ENCODE measurements around the gene HOXC6.
A peak's percentile ranks its signal among the peaks of the same experiment; 100 is the strongest.

HOXC6 gene

GRCh38 chr12:54018468-54018984, 9.7 kb upstream of the HOXC6 start:
- ATAC-seq, result no peak
- TF ChIP-seq ZFP30 (CRISPR knock-in tag; IDR thresholded peaks at IDR 0.05) (no peak), CSDC2 (CRISPR knock-in tag; IDR thresholded peaks at IDR 0.05) (no peak), ZNF8 (CRISPR knock-in tag; IDR thresholded peaks at IDR 0.05) (no peak), CSRNP3 (CRISPR knock-in tag; IDR thresholded peaks at IDR 0.05) (0 out of 2 replicates have a peak, but pooled peaks have one; percentile 3), ZFP3 (CRISPR knock-in tag; IDR thresholded peaks at IDR 0.05) (no peak), RARB (CRISPR knock-in tag; IDR thresholded peaks at IDR 0.05) (no peak)

DNA sequence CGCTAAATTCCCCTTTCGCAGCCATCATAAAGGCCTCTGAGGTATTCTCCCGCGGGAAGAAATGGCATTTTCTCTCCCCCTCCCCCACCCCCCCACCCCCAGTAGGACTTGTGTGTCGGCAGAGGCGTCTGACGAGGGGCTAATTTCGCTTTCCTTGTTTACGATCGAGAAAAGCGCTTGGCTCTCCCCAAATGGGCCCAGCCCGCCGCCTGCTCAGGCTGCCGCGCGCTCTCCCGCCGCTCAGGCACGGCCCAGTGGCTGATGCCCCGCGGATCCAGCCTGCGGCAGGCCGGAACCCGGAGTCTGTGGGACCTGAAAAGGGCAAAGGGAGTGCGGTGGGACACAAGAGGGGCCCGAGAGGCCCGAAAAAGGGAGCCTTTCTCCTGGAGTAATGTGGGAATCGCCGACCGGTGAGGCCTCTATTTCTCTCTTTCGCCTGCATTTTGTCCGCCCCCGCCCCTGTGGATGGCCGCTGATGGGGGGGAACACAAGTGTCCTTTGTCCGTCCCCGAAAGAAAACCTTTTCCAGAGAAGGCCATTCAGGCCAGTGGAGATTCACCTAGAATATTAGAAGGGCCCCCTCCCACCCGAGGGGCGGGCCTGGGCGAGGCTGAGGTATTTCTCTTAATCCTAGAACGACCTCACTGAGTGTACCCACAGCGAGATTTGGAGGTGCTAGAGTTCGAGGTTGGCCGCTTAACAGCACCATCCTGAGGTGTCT, 9.0 kb upstream of the HOXC6 start:
- no peak for ATAC-seq
- TF ChIP-seq CSRNP3 (CRISPR knock-in tag; IDR thresholded peaks at IDR 0.05) (no peak), ZFP3 (CRISPR knock-in tag; IDR thresholded peaks at IDR 0.05) (no peak), ZNF565 (CRISPR knock-in tag; conservative IDR thresholded peaks at IDR 0.05; ENCODE audit: low read depth) (no peak), CREB5 (CRISPR knock-in tag; IDR thresholded peaks at IDR 0.05; ENCODE audit: low read depth) (no peak), TOX (CRISPR knock-in tag; IDR thresholded peaks at IDR 0.05; ENCODE audit: borderline replicate concordance) (no peak), ESRRG (CRISPR knock-in tag; IDR thresholded peaks at IDR 0.05) (no peak), SNAI2 (CRISPR knock-in tag; IDR thresholded peaks at IDR 0.05) (no peak), CSDC2 (CRISPR knock-in tag; IDR thresholded peaks at IDR 0.05) (no peak), TSHZ2 (CRISPR knock-in tag; IDR thresholded peaks at IDR 0.05) (no peak), ARNTL (CRISPR knock-in tag; IDR thresholded peaks at IDR 0.05; ENCODE audit: borderline replicate concordance, low read depth) (no peak), ZC3H10 (CRISPR knock-in tag; IDR thresholded peaks at IDR 0.05) (no peak), GLIS3 (CRISPR knock-in tag; IDR thresholded peaks at IDR 0.05) (no peak), OSR1 (CRISPR knock-in tag; IDR thresholded peaks at IDR 0.05) (no peak), ZNF8 (CRISPR knock-in tag; IDR thresholded peaks at IDR 0.05) (no peak), ZNF70 (CRISPR knock-in tag; IDR thresholded peaks at IDR 0.05) (no peak), PPARA (CRISPR knock-in tag; IDR thresholded peaks at IDR 0.05; ENCODE audit: borderline replicate concordance) (no peak), ZFP30 (CRISPR knock-in tag; IDR thresholded peaks at IDR 0.05) (no peak), RARB (CRISPR knock-in tag; IDR thresholded peaks at IDR 0.05) (no peak)
- TF ChIP-seq, protein P1, sequence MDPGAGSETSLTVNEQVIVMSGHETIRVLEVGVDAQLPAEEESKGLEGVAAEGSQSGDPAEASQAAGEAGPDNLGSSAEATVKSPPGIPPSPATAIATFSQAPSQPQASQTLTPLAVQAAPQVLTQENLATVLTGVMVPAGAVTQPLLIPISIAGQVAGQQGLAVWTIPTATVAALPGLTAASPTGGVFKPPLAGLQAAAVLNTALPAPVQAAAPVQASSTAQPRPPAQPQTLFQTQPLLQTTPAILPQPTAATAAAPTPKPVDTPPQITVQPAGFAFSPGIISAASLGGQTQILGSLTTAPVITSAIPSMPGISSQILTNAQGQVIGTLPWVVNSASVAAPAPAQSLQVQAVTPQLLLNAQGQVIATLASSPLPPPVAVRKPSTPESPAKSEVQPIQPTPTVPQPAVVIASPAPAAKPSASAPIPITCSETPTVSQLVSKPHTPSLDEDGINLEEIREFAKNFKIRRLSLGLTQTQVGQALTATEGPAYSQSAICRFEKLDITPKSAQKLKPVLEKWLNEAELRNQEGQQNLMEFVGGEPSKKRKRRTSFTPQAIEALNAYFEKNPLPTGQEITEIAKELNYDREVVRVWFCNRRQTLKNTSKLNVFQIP (CRISPR knock-in tag; IDR thresholded peaks at IDR 0.05; ENCODE audit: borderline replicate concordance, low read depth), result no peak
- TF ChIP-seq, protein P2, sequence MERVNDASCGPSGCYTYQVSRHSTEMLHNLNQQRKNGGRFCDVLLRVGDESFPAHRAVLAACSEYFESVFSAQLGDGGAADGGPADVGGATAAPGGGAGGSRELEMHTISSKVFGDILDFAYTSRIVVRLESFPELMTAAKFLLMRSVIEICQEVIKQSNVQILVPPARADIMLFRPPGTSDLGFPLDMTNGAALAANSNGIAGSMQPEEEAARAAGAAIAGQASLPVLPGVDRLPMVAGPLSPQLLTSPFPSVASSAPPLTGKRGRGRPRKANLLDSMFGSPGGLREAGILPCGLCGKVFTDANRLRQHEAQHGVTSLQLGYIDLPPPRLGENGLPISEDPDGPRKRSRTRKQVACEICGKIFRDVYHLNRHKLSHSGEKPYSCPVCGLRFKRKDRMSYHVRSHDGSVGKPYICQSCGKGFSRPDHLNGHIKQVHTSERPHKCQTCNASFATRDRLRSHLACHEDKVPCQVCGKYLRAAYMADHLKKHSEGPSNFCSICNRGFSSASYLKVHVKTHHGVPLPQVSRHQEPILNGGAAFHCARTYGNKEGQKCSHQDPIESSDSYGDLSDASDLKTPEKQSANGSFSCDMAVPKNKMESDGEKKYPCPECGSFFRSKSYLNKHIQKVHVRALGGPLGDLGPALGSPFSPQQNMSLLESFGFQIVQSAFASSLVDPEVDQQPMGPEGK (CRISPR knock-in tag; IDR thresholded peaks at IDR 0.05; ENCODE audit: borderline replicate concordance), result no peak

Measured in SK-N-SH treated with all-trans-retinoic acid at 6 μM for 48 hours (cell line).